Gastroesophageal sphincter (tissue), 4 donors: Measurements from ENCODE around the gene C1QTNF4. TPM values are rescaled to one million over a fixed set of nuclear protein-coding genes. Genes with fewer than 3 reads are reported as not detected.

Source experiments
- ATAC-seq: fragments of 150-250 bp; one replicate; pipeline ENCODE4 v1.9.1; 2016; ENCODE audit warnings: mild to moderate bottlenecking, moderate library complexity
- H3K27ac ChIP-seq, 4 donors: fragments of 200-600 bp; sonication (generic) in 3 of 4; 1 replicate in 3 of 4; 2 replicates in 1 of 4; pipeline ENCODE4 v1.5.1; 2016 to 2019
- H3K27me3 ChIP-seq: fragments of 200-600 bp; sonication (generic); one replicate; pipeline ENCODE4 v1.5.1; 2019
- H3K36me3 ChIP-seq, 2 donors: fragments of 200-600 bp; sonication (generic); one replicate each; pipeline ENCODE4 v1.5.1; 2019; ENCODE audit warnings: control low read depth in 1 of 2
- H3K4me1 ChIP-seq, 3 donors: fragments of 200-600 bp; sonication (generic); 1 replicate in 2 of 3; 2 replicates in 1 of 3; pipeline ENCODE4 v1.5.1; 2016 to 2019; ENCODE audit warnings: control low read depth in 2 of 3
- H3K4me3 ChIP-seq, 2 donors: fragments of 200-600 bp; sonication (generic); one replicate each; pipeline ENCODE4 v1.5.1; 2019; ENCODE audit warnings: mild to moderate bottlenecking in 1 of 2, moderate library complexity in 1 of 2
- H3K9me3 ChIP-seq, 3 donors: fragments of 200-600 bp; sonication (generic); one replicate each; pipeline ENCODE4 v1.5.1; 2017 to 2019; ENCODE audit warnings: control low read depth in 2 of 3
- CTCF ChIP-seq, 4 experiments: fragments of 200-600 bp in 2 of 4; fragments of 450-650 bp in 2 of 4; sonication (generic) in 1 of 4; IDR thresholded peaks; one replicate each; pipeline ENCODE4 v1.5.1; 2017 to 2019; ENCODE audit warnings: antibody characterized with exemption in 4 of 4, mild to moderate bottlenecking in 2 of 4, moderate library complexity in 2 of 4
- EP300 ChIP-seq: sonication (generic); formaldehyde crosslinking; IDR thresholded peaks from one replicate; pipeline ENCODE4 v1.6.1; 2017; ENCODE audit warnings: antibody characterized with exemption, mild to moderate bottlenecking
- POLR2A ChIP-seq, 2 donors: fragments of 450-650 bp; IDR thresholded peaks; one replicate each; pipeline ENCODE4 v1.6.1; 2017; ENCODE audit warnings: antibody characterized with exemption in 2 of 2, mild to moderate bottlenecking in 2 of 2, moderate library complexity in 1 of 2
- POLR2AphosphoS5 ChIP-seq: sonication (generic); formaldehyde crosslinking; IDR thresholded peaks from one replicate; pipeline ENCODE4 v1.6.1; 2017; ENCODE audit warnings: antibody characterized with exemption
- WGBS, 2 donors: methylation state at CpG; one replicate each; pipeline ENCODE4 v1.1.5; 2018; ENCODE audit warnings: low coverage in 1 of 2; 5-methylcytosine and 5-hydroxymethylcytosine counted together
- total RNA-seq, 4 donors: library from RNA; depleted of rRNA; stranded (reverse); fragments of >200 nt; gene quantifications; one replicate each; pipeline ENCODE4 v1.1.0, GENCODE V29; 2016

C1QTNF4 gene
- total RNA-seq, 4 donors from 2014 or later, result 0.47 to 5.1 (median 2.3) TPM

- peak overlapping the region in 1 of 4 donors; percentile 11 for H3K27ac ChIP-seq
- H3K4me3 ChIP-seq, result no peak overlapping the region
- no peak for TF ChIP-seq EP300
- TF ChIP-seq POLR2AphosphoS5, result no peak
- TF ChIP-seq CTCF (IDR thresholded peaks at IDR 0.05), result no peak
- 78% methylated on average over 6 of the region's 6 CpGs; no CpG with 5 or more reads in 1 of the 2 donors for WGBS, 2 donors
- H3K4me1 ChIP-seq, result peaks cover 0 to 35% (median 0%) of the 10 kb centered on the region in 3 donors
- peak; percentile 8 for ATAC-seq
- H3K36me3 ChIP-seq, result peaks cover 0 to 41% of the 10 kb centered on the region in 2 donors
- peaks cover 34% of the 10 kb centered on the region for H3K27me3 ChIP-seq
- H3K9me3 ChIP-seq, result peaks cover 0 to 4% (median 0%) of the 10 kb centered on the region in 3 donors
These were observed 7.0 kb downstream of the C1QTNF4 start for GRCh38 chr11:47587039-47587716.

- Histone ChIP-seq H3K36me3 (peaks cover 0 to 50% of the 10 kb centered on the region in 2 donors), H3K4me3 (no peak within 1 kb of the TSS), H3K4me1 (peaks cover 0 to 35% (median 0%) of the 10 kb centered on the region in 3 donors), H3K27ac (peak within 1 kb of the TSS in 1 of 4 donors; percentile 11), H3K27me3 (peaks cover 25% of the 10 kb centered on the region), H3K9me3 (peaks cover 0 to 4% (median 0%) of the 10 kb centered on the region in 3 donors)
- no peak for TF ChIP-seq EP300
- TF ChIP-seq POLR2AphosphoS5, result no peak
- TF ChIP-seq CTCF (IDR thresholded peaks at IDR 0.05), result no peak
- peak; percentile 18 for ATAC-seq
- 51% methylated on average over 3 of the region's 12 CpGs; no CpG with 5 or more reads in 1 of the 2 donors for WGBS, 2 donors
These were observed 7.9 kb downstream of the C1QTNF4 start, which contains the start of gene FAM180B for GRCh38 chr11:47586098-47586855. Gene FAM180B, plus strand, starts transcription at chr11:47586678. Its CDS starts 91 bp downstream, at chr11:47586769.

- H3K27ac ChIP-seq, result no peak overlapping the region
- TF ChIP-seq POLR2AphosphoS5 (no peak), EP300 (no peak), CTCF (IDR thresholded peaks at IDR 0.05) (no peak), POLR2A (IDR thresholded peaks at IDR 0.05) (no peak)
- 71 to 80% methylated on average over 3 to 5 of the region's 5 CpGs for WGBS, 2 donors
- H3K36me3 ChIP-seq, result peaks cover 0 to 60% of the 10 kb centered on the region in 2 donors
- H3K27me3 ChIP-seq, result peaks cover under 1% of the 10 kb centered on the region
- H3K4me1 ChIP-seq, result peaks cover 2 to 34% (median 6%) of the 10 kb centered on the region in 3 donors
- H3K4me3 ChIP-seq, result no peak overlapping the region
- no peaks in the 10 kb centered on the region for H3K9me3 ChIP-seq
- ATAC-seq, result no peak
These were observed 10.4 kb downstream of the C1QTNF4 start for GRCh38 chr11:47583844-47584243.

- peaks cover 0 to 72% of the 10 kb centered on the region in 2 donors for H3K36me3 ChIP-seq
These were observed 15.4 kb downstream of the C1QTNF4 start, which contains the start of the genes KBTBD4 and NDUFS3 for GRCh38 chr11:47578524-47579494. Gene KBTBD4, minus strand, starts transcription at chr11:47578970. Its CDS starts 19 bp downstream, at chr11:47578951. Gene NDUFS3, plus strand, starts transcription at chr11:47579074. Its CDS starts 18 bp downstream, at chr11:47579092.

More at GRCh38 chr11:47578524-47579494, 15.4 kb downstream of the C1QTNF4 start, which contains the start of the genes KBTBD4 and NDUFS3:
- ATAC-seq, result peak; percentile 94
- peak within 1 kb of the TSS; percentile 54 to 93 for H3K4me3 ChIP-seq
- peak in 1 of 4 experiments; percentile 17 for TF ChIP-seq CTCF (IDR thresholded peaks at IDR 0.05)
- peak; percentile 88 for TF ChIP-seq POLR2AphosphoS5
- no peak for TF ChIP-seq EP300
- peak; percentile 24 to 49 for TF ChIP-seq POLR2A (IDR thresholded peaks at IDR 0.05)
- H3K4me1 ChIP-seq, result peaks cover 5 to 38% (median 17%) of the 10 kb centered on the region in 3 donors
- no peaks in the 10 kb centered on the region for H3K9me3 ChIP-seq
- H3K27me3 ChIP-seq, result no peaks in the 10 kb centered on the region
- H3K27ac ChIP-seq, result peak within 1 kb of the TSS; percentile 19 to 90 (median 89)
- 0% methylated on average over 5 to 17 of the region's 72 CpGs for WGBS, 2 donors
